Stimulated activated naive CD8-positive, alpha-beta T cell treated with anti-CD3 and anti-CD28 coated beads, Interleukin-15, Interleukin-2, amounts not matched to agents 100 U/mL and 50 U/mL, for 24 hours (primary cell): ENCODE data around the gene PAM.
"Not testable (repeated sequence)": the region's sequence is repeated elsewhere in the genome, so short reads cannot be mapped to it uniquely, and the experiment has no call there.

ENCODE experiments used
- ATAC-seq: fragments of 150-1000 bp; cut with Tn5 transposase; one replicate; pipeline ENCODE4 v1.10.0; 2021
- DNase-seq: peaks from one replicate; pipeline ENCODE4 v3.0.0; 2021

Gene PAM

DNA sequence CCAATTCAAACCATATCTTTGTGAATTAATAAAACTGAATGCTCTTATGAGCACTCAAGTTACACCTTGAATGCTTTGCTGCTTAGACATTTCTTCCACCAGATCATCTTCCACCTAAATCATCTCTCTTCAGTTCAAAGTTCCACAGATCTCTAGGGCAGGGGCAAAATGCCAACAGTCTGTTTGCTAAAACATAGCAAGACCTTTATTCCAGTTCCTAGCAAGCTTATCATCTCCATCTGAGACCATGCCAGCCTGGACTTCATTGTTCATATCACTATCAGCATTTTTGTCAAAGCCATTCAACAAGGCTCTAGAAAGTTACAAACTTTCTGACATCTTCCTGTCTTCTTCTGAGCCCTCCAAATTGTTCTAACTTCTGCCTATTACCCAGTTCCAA, 245.0 kb downstream of the PAM start:
- ATAC-seq (no peak), DNase-seq (no peak)

DNA sequence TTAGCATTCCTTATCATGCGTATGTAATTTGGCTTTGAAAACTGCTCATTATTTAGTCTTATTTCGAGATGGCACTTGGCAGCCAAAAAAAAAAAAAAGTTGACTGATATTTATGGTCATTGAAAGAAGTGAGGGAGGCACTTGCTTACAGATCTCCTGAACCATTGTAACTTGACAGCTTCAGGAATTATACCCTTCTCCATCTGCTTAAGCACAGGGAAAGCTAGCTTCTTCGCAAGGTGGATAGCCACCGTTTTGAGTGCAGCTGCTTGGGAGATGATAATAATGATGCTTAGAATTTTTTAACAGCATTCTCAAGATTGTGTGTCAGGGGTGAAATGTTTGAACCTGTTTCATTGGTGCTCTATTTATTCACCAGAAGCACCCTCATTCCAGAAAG, 248.8 kb downstream of the PAM start:
- no peak for ATAC-seq
- DNase-seq = no peak

DNA sequence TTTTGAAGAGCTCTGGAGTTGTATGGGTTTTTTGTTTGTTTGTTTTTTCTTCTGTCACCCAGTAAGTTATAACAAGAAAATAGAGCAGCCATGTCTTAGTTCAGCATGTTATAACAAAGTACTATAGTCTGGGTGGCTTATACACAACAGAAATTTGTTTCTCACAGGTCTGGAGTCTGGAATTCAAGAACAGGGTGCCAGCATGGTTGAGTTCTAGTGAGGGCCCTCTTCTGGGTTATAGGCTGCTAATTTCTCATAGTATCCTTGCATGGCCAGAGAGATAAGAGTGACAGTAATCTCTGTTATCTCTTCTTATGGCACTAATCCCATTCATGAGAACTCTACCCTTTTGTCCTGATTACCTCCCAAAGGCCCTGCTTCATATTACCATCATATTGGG, 250.2 kb downstream of the PAM start:
- no peak for ATAC-seq
- no peak for DNase-seq

DNA sequence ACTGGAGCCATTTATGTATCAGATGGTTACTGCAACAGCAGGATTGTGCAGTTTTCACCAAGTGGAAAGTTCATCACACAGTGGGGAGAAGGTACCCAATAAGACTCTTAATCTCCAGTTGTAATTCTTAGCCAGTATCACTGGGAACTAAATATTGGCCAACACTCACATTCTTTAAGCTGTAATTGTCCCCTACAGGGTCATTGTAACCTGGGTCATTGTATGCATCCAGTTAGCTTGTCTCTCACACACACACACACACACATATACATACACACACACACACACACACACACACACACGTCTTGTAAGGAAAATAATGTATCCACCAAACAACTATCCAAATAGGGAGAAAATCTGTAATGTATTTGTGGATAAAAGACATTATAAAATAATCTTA, 251.8 kb downstream of the PAM start:
- ATAC-seq = no peak

DNA sequence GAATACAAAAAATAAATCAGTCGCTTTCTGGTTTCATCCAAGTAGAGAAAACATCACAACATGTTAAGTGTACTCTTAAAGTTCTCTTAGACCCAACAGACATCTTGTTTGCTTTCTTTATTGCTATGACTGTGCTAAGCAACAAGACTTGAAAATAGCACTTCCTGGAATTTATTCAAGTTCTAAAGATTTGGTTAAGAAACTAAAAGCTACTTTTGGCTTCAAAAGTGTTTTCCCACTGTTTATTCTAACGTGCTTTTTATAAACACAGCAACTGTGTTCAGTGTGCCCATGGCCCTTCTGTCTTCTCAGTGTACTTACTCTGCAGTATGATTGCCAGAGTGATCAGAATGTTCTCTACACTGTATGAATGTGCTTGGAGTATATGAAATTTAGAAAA, 255.1 kb downstream of the PAM start:
- DNase-seq (no peak), ATAC-seq (no peak)

More for the DNA sequence above, 251.8 kb downstream of the PAM start:
- no peak for DNase-seq

- DNase-seq = no peak
- ATAC-seq = no peak
Observed at GRCh38 chr5:103013933-103014552, 258.9 kb downstream of the PAM start.

- no peak for DNase-seq
- no peak for ATAC-seq
Observed at GRCh38 chr5:103014983-103015382, 259.9 kb downstream of the PAM start.

- ATAC-seq = no peak
- no peak for DNase-seq
Observed at GRCh38 chr5:103016167-103016566, 261.1 kb downstream of the PAM start.

DNA sequence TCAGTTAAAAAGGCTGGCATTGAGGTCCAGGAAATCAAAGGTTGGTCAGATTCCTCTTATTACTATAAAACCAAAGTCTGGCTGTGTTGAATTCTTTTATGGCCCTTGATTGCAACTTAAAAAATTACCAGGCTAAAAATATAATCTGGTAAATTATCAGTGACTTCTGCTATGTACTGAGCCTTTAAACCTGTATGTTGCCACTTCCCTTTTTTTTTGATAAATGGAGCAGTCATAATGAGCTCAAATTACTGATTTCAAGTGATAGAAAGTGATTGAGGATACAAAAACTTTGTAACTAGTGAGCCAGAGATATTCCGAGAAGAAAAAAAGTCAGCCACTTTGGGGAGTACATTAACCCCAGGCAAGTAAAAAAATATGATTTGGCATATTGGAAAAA, 264.7 kb downstream of the PAM start:
- ATAC-seq (no peak), DNase-seq (no peak)

GRCh38 chr5:103021314-103021713, 266.2 kb downstream of the PAM start:
- DNase-seq (no peak), ATAC-seq (no peak)

GRCh38 chr5:103027267-103027666, 272.2 kb downstream of the PAM start:
- ATAC-seq (no peak), DNase-seq (no peak)

- ATAC-seq (peak; percentile 41), DNase-seq (no peak)
Observed at GRCh38 chr5:103031607-103032006, 276.5 kb downstream of the PAM start.

DNA sequence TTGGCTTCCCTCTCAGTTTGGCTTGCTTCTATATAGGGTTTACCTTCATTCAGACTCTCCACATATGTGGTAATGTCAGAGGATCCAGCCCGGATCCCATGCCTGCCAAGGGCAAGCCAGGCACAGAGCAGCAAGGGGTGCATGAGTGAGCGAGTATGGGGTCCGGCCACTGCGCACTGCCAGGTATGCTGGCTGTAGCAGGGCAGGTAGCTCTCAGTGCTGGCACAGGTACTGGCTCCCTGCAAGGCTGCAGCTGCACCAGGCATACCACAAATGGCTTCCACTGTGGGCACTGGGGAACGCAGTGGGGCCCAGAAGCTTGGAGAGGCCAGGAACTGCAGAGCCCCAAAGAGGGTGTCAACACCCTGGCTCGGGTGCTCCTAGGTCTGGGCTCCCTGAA, 278.6 kb downstream of the PAM start:
- ATAC-seq = no peak
- DNase-seq = no peak

DNA sequence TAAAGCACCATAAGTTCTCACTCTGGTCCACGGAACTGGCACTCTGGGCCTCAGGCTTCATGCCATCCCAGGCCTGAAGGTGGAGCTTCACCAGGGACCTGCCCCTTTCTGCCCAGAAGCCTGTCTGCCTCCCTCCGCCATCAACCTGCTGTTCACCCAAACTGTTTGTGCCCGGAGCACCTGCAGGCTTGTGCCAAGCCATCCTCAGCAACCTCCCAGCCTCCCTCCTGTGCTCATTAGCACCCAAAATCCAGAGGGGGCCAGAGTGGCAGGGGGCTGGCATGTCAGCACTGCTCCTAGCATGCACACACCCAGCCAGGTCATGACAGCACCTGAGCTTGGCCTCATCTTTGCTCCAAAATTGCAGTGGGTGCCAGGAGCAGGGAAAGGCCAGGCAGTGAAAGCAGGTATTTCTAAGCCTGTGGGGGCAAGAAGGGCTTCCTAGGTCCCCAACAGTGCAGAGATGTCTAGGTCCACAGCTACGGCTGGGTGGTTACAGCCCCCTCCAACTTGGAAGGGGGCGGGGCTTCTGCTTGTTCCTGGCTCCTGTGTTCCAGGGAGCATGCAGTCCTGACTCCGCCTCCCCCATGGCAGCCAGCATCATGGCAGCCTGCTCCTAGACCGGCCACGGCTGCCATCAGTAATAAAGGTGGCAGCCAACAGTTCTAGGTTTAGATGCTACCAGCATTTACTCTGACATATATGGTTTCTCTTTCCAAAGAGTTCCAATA, 279.7 kb downstream of the PAM start:
- DNase-seq = no peak
- ATAC-seq = no peak

- DNase-seq (no peak), ATAC-seq (no peak)
Observed at GRCh38 chr5:103035701-103036100, 280.6 kb downstream of the PAM start.

DNA sequence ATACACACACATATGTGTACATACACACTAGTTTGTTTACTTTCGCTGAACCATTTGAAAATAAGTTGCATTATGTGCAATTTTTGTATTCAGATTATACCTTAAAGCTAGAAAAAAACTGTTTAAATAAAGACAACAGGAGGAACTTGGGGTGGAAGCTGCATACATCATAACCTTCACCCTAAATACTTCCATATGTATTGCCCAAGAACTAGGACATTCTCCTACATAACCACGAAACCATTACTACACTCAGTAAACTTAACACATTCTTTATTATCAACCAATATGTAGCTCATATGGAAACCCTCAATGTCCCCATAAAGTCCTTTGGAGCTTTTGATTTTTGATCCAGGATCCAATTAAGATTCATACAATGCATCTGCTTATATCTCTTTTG, 281.5 kb downstream of the PAM start:
- DNase-seq (no peak), ATAC-seq (no peak)

GRCh38 chr5:103037673-103038455, 282.8 kb downstream of the PAM start:
- ATAC-seq (no peak), DNase-seq (no peak)

- DNase-seq (no peak), ATAC-seq (no peak)
Observed at GRCh38 chr5:103041071-103041676, 286.1 kb downstream of the PAM start.

DNA sequence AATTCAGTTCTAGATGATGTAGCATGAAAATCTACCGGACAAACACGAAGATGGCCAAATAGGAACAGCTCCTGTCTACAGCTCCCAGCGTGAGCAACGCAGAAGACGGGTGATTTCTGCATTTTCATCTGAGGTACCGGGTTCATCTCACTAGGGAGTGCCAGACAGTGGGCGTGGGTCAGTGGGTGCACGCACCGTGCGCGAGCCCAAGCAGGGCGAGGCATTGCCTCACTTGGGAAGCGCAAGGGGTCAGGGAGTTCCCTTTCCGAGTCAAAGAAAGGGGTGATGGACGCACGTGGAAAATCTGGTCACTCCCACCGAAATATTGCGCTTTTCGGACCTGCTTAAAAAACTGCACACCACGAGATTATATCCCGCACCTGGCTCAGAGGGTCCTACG, 291.6 kb downstream of the PAM start:
- not testable (repeated sequence) for ATAC-seq, DNase-seq

DNA sequence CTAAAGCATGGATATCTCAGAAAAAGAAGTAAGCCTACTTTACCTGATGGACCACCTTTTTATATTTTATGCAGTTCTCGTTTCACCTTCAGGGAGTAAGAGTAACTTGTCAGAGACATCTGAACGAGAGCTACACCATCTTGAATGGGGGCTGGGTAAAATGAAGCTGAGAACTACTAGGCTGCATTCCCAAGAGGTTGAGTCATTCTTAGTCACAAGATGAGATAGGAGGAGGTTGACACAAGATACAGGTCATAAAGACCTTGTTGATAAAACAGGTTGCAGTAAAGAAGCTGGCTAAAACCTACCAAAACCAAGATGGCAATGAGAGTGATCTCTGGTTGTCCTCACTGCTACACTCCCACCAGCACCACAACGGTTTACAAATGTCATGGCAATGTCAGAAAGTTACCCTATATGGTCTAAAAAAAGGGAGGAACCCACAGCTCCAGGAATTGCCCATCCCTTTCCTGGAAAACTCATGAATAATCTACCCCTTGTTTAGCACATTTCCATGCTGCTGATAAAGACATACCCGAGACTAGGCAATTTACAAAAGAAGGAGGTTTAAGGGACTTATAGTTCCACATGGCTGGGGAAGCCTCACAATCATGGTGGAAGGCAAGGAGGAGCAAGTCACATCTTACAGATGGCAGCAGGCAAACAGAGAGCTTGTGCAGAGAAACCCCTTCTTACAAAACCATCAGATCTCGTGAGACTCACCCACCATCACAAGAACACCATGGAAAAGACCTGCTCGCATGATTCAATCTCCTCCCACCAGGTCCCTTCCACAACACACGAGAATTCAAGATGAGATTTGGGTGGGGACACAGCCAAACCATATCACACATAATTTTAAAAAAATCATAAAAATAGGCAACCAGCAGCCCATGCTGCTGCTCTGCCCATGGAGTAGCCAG, 302.4 kb downstream of the PAM start:
- ATAC-seq (no peak), DNase-seq (no peak)

- no peak for ATAC-seq
- no peak for DNase-seq
Observed at GRCh38 chr5:103059525-103059924, 304.4 kb downstream of the PAM start.

- DNase-seq = no peak
Observed at GRCh38 chr5:103060424-103060954, 305.4 kb downstream of the PAM start.

More at GRCh38 chr5:103060424-103060954, 305.4 kb downstream of the PAM start:
- ATAC-seq = no peak
